K562 (cell line): ENCODE results near the gene LACTBL1. TPM values are rescaled to one million over a fixed set of nuclear protein-coding genes. Genes with fewer than 3 reads are reported as not detected.
A peak's percentile ranks its signal among the peaks of the same experiment; 100 is the strongest.

Experiments used
- ADNP ChIP-seq: fragments of 200-800 bp; sonication (Bioruptor generic); IDR thresholded peaks from 2 replicates; pipeline ENCODE4 v1.6.1; 2016; ENCODE audit warnings: missing genetic modification characterization, missing compliant biosample characterization
- BRF1 ChIP-seq: IDR thresholded peaks from 3 replicates; pipeline ENCODE4 v1.6.1; 2011; ENCODE audit warnings: borderline replicate concordance, mild to moderate bottlenecking; ENCODE audit not compliant: insufficient read length; ENCODE audit errors: extremely low read depth
- CTBP1 ChIP-seq: fragments of 450-650 bp; IDR thresholded peaks from 2 replicates; pipeline ENCODE4 v1.6.1; 2016; ENCODE audit warnings: borderline replicate concordance
- GABPB1 ChIP-seq: sonication (generic); formaldehyde crosslinking; IDR thresholded peaks from 2 replicates; pipeline ENCODE4 v1.8.0; 2022; ENCODE audit warnings: mild to moderate bottlenecking, missing genetic modification reagents
- GABPB2 ChIP-seq: fragments of 250-450 bp; sonication (Bioruptor Pico); conservative IDR thresholded peaks from 2 replicates; pipeline ENCODE4 v1.5.1; 2021; ENCODE audit warnings: mild to moderate bottlenecking
- KAT7 ChIP-seq: sonication (generic); formaldehyde crosslinking; IDR thresholded peaks from 2 replicates; pipeline ENCODE4 v1.8.0; 2022; ENCODE audit warnings: missing genetic modification reagents, mild to moderate bottlenecking, borderline replicate concordance
- MEF2A ChIP-seq: IDR thresholded peaks from 2 replicates; pipeline ENCODE4 v1.6.1; 2011; ENCODE audit warnings: low read depth, mild to moderate bottlenecking, low read length, moderate library complexity; ENCODE audit not compliant: control insufficient read depth
- NR1H2 ChIP-seq: sonication (generic); formaldehyde crosslinking; IDR thresholded peaks from 2 replicates; pipeline ENCODE4 v1.4.0; 2020; ENCODE audit warnings: mild to moderate bottlenecking, missing genetic modification reagents
- SMC3 ChIP-seq: conservative IDR thresholded peaks from 2 replicates; pipeline ENCODE4 v1.6.1; 2011; ENCODE audit warnings: low read depth, low read length, improper control_type of control experiment; ENCODE audit not compliant: insufficient read depth
- U2AF1 ChIP-seq: fragments of 200-400 bp; formaldehyde crosslinking; optimal IDR thresholded peaks from 2 replicates; pipeline ENCODE3; 2017; ENCODE audit warnings: mild to moderate bottlenecking, low read depth, low read length, moderate library complexity
- ZBTB17 ChIP-seq: fragments of 450-650 bp; formaldehyde crosslinking; IDR thresholded peaks from 2 replicates; pipeline ENCODE4 v1.4.0; 2020; ENCODE audit warnings: mild to moderate bottlenecking
- ZNF518B ChIP-seq: fragments of 250-450 bp; sonication (Bioruptor Pico); IDR thresholded peaks from 2 replicates; pipeline ENCODE4 v1.5.0; 2021; ENCODE audit warnings: mild to moderate bottlenecking, moderate library complexity
- polyA plus RNA-seq, 8 experiments: library from polyadenylated mRNA; depleted of rRNA in 4 of 8; stranded (reverse) in 5 of 8; unstranded in 3 of 8; fragments of >200 nt; fragmentation: Nextera tagmentation in 2 of 8; fragmentation: Illumina TruSeq in 1 of 8; extraction: Ambion mirVana in 2 of 8; extraction: Trizol in 1 of 8; gene quantifications; 2 replicates each; pipeline versions ENCODE4 v1.2.1 to v1.2.3, GENCODE V29; 2011 to 2014; ENCODE audit warnings: inconsistent platforms in 1 of 8, missing spikeins in 1 of 8
- total RNA-seq, 7 experiments: library from RNA; depleted of rRNA in 6 of 7; stranded (reverse); fragments of >200 nt in 6 of 7; fragmentation: Illumina TruSeq in 2 of 7; extraction: Trizol in 2 of 7; gene quantifications; 2 replicates each; pipeline versions ENCODE4 v1.2.1 to v1.2.3, GENCODE V29; 2011 to 2021; ENCODE audit warnings: low replicate concordance in 1 of 7
- TF ChIP-seq, protein P1 (sequence below): fragments of 250-450 bp; sonication (Bioruptor Pico); IDR thresholded peaks from 2 replicates; pipeline ENCODE4 v1.4.0; 2020
- TF ChIP-seq, protein P2 (sequence below): fragments of 450-650 bp; IDR thresholded peaks from 2 replicates; pipeline ENCODE4 v1.6.1; 2016; ENCODE audit warnings: missing biosample characterization, missing genetic modification characterization
- TF ChIP-seq, protein P3 (sequence below): fragments of 450-650 bp; IDR thresholded peaks from 2 replicates; pipeline ENCODE4 v1.6.1; 2016; ENCODE audit warnings: antibody characterized with exemption

LACTBL1 gene
- total and polyA plus RNA-seq, 9 of the 15 experiments (the other 6 are each of a cell fraction or from before 2014, with no cell fraction given), result not detected

DNA sequence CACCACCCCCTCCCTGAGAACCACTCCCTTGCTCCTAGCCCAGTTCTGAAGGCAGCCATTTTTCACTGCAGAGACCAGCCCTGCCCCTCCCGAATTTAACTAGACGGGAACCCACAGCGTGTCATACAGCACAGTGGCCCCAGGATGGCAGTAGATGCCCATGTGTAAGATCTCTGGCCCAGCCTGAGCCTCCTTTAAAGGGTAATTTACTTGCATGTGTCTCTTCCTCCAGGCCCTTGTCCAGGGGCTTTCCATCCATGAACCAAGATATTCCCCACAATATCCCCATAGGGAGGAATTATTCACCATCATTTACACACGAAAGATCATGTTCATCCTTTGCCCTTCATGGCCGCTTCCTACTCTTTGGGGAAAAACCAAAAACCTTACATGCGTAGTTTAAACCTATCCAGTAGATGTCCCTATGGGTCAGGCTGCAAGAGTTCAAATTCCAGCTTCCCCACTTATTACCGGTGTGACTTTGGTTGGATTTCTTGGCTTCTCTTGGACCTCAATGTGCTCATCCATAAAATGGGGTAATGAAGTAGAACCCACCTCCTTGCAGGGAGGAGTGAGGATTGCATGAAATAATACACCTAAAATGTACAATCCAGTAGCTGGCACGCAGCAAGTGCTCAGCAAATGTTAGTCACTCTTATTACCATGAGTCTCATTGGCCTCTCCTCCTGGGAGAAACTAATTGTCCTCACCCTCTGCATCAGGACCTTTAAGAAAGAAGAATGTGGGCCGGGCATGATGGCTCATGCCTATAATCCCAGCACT, 4.0 kb upstream of the LACTBL1 start (continued):
- TF ChIP-seq GABPB1 (CRISPR knock-in tag), result 0 out of 2 replicates have a peak, but pooled peaks have one; percentile 20
- TF ChIP-seq, protein P1, sequence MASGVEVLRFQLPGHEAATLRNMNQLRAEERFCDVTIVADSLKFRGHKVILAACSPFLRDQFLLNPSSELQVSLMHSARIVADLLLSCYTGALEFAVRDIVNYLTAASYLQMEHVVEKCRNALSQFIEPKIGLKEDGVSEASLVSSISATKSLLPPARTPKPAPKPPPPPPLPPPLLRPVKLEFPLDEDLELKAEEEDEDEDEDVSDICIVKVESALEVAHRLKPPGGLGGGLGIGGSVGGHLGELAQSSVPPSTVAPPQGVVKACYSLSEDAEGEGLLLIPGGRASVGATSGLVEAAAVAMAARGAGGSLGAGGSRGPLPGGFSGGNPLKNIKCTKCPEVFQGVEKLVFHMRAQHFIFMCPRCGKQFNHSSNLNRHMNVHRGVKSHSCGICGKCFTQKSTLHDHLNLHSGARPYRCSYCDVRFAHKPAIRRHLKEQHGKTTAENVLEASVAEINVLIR (CRISPR knock-in tag), result no peak
- TF ChIP-seq GABPB2 (CRISPR knock-in tag), result no peak
- TF ChIP-seq SMC3, result peak; percentile 90
- peak; percentile 61; the same call in 1 of the 2 replicates for TF ChIP-seq CTBP1
- no peak for TF ChIP-seq KAT7 (CRISPR knock-in tag)
- TF ChIP-seq ADNP (tag), result peak; percentile 93
- TF ChIP-seq U2AF1, result no peak
- peak; percentile 21; the same call in 1 of the 2 replicates for TF ChIP-seq ZBTB17 (CRISPR knock-in tag)
- no peak for TF ChIP-seq NR1H2 (CRISPR knock-in tag)
- TF ChIP-seq, protein P2, sequence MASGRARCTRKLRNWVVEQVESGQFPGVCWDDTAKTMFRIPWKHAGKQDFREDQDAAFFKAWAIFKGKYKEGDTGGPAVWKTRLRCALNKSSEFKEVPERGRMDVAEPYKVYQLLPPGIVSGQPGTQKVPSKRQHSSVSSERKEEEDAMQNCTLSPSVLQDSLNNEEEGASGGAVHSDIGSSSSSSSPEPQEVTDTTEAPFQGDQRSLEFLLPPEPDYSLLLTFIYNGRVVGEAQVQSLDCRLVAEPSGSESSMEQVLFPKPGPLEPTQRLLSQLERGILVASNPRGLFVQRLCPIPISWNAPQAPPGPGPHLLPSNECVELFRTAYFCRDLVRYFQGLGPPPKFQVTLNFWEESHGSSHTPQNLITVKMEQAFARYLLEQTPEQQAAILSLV (tag), result no peak
- no peak for TF ChIP-seq MEF2A
- TF ChIP-seq, protein P3, sequence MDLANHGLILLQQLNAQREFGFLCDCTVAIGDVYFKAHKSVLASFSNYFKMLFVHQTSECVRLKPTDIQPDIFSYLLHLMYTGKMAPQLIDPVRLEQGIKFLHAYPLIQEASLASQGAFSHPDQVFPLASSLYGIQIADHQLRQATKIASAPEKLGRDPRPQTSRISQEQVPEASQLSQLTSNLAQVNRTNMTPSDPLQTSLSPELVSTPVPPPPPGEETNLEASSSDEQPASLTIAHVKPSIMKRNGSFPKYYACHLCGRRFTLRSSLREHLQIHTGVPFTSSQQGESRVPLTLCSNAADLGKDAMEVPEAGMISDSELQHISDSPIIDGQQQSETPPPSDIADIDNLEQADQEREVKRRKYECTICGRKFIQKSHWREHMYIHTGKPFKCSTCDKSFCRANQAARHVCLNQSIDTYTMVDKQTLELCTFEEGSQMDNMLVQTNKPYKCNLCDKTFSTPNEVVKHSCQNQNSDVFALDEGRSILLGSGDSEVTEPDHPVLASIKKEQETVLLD, result no peak
- TF ChIP-seq BRF1, result no peak
- no peak for TF ChIP-seq ZNF518B
